GM06990 (cell line): ENCODE results near the gene ABCC6.
"Not testable (repeated sequence)": the region's sequence is repeated elsewhere in the genome, so short reads cannot be mapped to it uniquely, and the experiment has no call there.

Experiments used
- DNase-seq: peaks from one replicate; pipeline ENCODE4 v3.0.0-alpha.2; 2011; ENCODE audit not compliant: insufficient read length; ENCODE audit errors: extremely low read depth
- H3K27me3 ChIP-seq: replicated peaks from 2 replicates; pipeline ENCODE4 v1.6.0; 2011; ENCODE audit warnings: low read length; ENCODE audit not compliant: control insufficient read depth, insufficient read depth
- H3K36me3 ChIP-seq: 2 replicates; pipeline ENCODE4 v1.5.1; 2011; ENCODE audit warnings: low read length; ENCODE audit not compliant: control insufficient read depth, insufficient read depth
- H3K4me3 ChIP-seq: replicated peaks from 2 replicates; pipeline ENCODE4 v1.5.1; 2011; ENCODE audit warnings: low read depth, mild to moderate bottlenecking, control low read depth, low read length

Gene ABCC6

GRCh38 chr16:16222850-16223661, at the start of gene ABCC6:
TSS of gene ABCC6 (minus strand) at chr16:16223494. CDS start at chr16:16223434, 60 bp downstream.
- DNase-seq, H3K36me3 ChIP-seq, H3K4me3 ChIP-seq, H3K27me3 ChIP-seq: not testable (repeated sequence)

DNA sequence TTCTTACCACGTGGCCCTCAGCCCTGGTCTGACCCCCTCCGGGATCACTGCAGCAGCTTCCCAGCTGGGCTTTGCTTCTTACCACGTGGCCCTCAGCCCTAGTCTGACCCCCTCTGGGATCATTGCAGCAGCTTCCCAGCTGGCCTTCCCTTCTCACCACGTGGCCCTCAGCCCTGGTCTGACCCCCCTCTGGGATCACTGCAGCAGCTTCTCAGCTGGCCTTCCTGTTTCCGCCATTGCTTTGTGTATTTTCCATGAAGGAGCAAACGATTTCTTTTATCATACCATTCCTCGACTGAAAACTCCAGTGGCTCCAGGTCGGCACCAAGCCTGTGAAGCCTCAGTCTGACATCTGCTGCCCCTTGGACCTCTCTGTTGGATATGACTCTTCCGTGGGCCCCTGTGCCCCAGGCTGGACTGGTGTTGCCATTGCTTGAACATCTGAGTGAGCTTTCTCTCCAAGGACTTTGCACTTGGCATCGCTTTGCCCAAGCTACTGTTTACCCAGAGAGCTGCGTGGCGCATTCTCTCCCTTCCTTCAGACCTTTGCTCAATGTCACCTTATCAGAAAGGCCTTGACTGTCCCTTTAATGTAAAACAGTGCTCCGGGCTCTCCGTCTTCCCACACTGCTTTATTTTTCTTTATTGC, 49.4 kb upstream of the ABCC6 start:
- H3K4me3 ChIP-seq, DNase-seq, H3K27me3 ChIP-seq, H3K36me3 ChIP-seq: not testable (repeated sequence)

DNA sequence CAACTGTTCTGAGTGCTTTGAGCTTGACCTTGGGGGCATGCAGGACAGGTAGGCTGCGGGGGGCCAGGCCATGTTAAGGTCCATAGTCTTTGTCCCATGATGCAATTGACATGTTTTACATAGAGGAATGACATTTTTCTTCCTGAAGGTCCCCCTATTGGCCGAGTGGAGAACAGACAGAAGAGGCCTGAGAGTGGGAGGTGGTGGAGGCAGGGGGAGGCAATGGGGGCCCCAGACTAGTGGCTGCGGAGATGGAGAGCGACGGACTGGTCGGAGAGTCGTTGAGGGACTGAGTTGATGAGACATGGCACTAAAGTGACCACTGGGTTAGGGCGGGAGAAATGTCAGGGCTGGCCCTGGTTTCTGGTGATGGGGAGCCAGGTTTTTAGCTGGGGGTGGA, 48.4 kb upstream of the ABCC6 start:
- not testable (repeated sequence) for DNase-seq, H3K36me3 ChIP-seq, H3K27me3 ChIP-seq, H3K4me3 ChIP-seq

DNA sequence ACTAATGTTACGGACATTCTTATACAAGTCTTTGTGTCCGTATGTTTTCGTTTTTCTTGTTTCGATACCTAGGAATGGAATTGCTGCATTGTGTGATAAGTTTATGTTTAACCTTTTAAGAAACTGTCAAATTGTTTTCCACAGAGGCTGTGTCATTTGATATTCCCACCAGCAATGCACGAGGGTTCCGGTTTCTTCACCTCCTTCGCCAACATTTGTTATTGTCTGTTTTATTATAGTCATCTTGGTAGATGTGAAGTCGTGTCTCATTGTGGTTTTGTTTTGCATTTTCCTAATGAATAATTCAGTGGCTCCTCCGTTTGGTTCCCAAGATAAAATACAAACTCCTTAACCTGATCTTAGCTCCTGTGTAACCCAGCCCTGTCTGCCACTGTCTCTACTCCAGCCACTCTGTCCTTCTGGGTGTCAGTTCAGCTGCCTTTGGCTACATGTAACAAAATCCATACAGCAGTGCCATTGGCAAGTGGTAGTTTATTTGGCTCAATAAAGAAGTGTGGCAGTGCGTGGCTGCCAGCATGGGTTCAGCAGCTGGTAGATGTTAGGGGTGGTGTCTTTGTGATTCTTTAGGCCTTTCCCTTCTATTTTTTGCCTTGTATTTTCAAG, 45.0 kb upstream of the ABCC6 start:
- H3K27me3 ChIP-seq, DNase-seq, H3K4me3 ChIP-seq, H3K36me3 ChIP-seq: not testable (repeated sequence)

GRCh38 chr16:16267708-16268107, 44.4 kb upstream of the ABCC6 start:
- H3K36me3 ChIP-seq, H3K27me3 ChIP-seq, DNase-seq, H3K4me3 ChIP-seq: not testable (repeated sequence)

GRCh38 chr16:16265044-16265443, 41.8 kb upstream of the ABCC6 start:
- not testable (repeated sequence) for H3K27me3 ChIP-seq, DNase-seq, H3K36me3 ChIP-seq, H3K4me3 ChIP-seq

DNA sequence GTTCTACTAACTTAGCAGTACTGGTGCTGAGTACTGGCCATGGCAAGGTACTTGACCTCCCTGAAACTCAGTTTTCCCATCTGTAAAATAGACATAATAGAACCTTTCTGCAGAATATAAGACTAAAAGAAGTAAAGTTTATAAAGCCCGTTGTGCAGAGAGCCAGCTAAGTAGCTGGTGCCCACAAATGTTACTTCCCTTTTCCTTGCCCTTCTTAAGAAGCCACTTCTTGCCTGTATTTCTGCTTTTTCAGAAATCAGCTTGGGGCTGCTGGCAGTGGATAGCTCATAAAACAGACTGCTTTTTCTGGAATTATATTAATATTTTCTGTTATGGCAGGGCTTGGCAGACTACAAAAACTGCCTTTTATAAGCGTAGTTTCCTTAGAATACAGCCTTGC, 40.7 kb upstream of the ABCC6 start:
- DNase-seq, H3K27me3 ChIP-seq, H3K4me3 ChIP-seq, H3K36me3 ChIP-seq: not testable (repeated sequence)

- H3K4me3 ChIP-seq, H3K36me3 ChIP-seq, DNase-seq, H3K27me3 ChIP-seq: not testable (repeated sequence)
Observed at GRCh38 chr16:16262954-16263555, 39.8 kb upstream of the ABCC6 start.

DNA sequence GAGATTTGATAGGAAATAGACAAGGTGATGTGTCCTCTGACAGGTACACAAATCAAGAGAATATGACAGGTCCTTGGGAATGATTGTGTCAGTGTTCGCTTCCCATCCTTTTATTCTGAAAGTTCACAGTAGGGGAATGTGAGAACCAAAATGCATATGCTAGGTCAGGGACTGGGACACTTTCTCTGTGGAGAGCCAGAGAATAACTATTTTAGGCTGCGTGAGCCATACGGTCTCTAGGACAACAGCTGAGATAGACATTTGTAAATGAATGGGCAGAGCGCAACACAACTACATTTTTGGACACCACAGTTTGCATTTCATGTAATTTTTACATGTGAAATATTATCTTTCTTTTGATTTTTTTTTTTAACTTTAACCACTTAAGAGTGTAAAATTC, 36.7 kb upstream of the ABCC6 start:
- not testable (repeated sequence) for H3K4me3 ChIP-seq, DNase-seq, H3K27me3 ChIP-seq, H3K36me3 ChIP-seq

GRCh38 chr16:16258822-16259221, 35.5 kb upstream of the ABCC6 start:
- not testable (repeated sequence) for H3K27me3 ChIP-seq, H3K36me3 ChIP-seq, DNase-seq

More at GRCh38 chr16:16258822-16259221, 35.5 kb upstream of the ABCC6 start:
- not testable (repeated sequence) for H3K4me3 ChIP-seq
